ENCODE data around the gene CELA3A.

GRCh38 chr1:22021061-22021460 lies 19.6 kb downstream of the CELA3A start:
- TF ChIP-seq ZFP91 (CRISPR knock-in tag; IDR thresholded peaks at IDR 0.05; ENCODE audit: borderline replicate concordance) (no peak), CTCF (CRISPR knock-in tag; IDR thresholded peaks at IDR 0.05) (no peak), TAF1 (CRISPR knock-in tag; IDR thresholded peaks at IDR 0.05) (no peak), YY1 (IDR thresholded peaks at IDR 0.05; ENCODE audit: insufficient read depth, insufficient replicate concordance, low read depth, low read length) (no peak), JDP2 (CRISPR knock-in tag; IDR thresholded peaks at IDR 0.05; ENCODE audit: borderline replicate concordance) (no peak), ZBTB34 (CRISPR knock-in tag; IDR thresholded peaks at IDR 0.05) (no peak), ZNF672 (CRISPR knock-in tag; IDR thresholded peaks at IDR 0.05) (no peak), SUZ12 (IDR thresholded peaks at IDR 0.05; ENCODE audit: low read depth, low read length) (no peak), BHLHE40 (IDR thresholded peaks at IDR 0.05; ENCODE audit: low read length) (no peak), TBL1XR1 (IDR thresholded peaks at IDR 0.05; ENCODE audit: borderline replicate concordance, low read length, partially characterized antibody) (no peak)
